ENCODE data around the gene MS4A4E. TPM values are rescaled to one million over a fixed set of nuclear protein-coding genes. Genes with fewer than 3 reads are reported as not detected.

Gene MS4A4E
- total RNA-seq, 2 donors from 2014 or later = 1.5 TPM; not detected in 1

- Histone ChIP-seq H3K9me3 (no peaks in the 10 kb centered on the region), H3K27me3 (replicated peaks; ENCODE audit: insufficient read depth) (no peaks in the 10 kb centered on the region), H3K36me3 (no peaks in the 10 kb centered on the region), H3K4me3 (no peak overlapping the region), H3K27ac (no peak overlapping the region), H3K4me1 (replicated peaks) (no peaks in the 10 kb centered on the region)
- 79% methylated on average over 4 of the region's 4 CpGs for WGBS
- intact Hi-C loops (cut with DNase I) = no loop called here
- DNase-seq (ENCODE audit: low spot score) = no peak
- TF ChIP-seq CTCF (IDR thresholded peaks at IDR 0.05) (no peak), POLR2AphosphoS5 (IDR thresholded peaks at IDR 0.05) (no peak), POLR2A (IDR thresholded peaks at IDR 0.05) (no peak)
Observed at GRCh38 chr11:60261014-60261413, 18.1 kb upstream of the MS4A4E start.

- 78% methylated on average over 4 of the region's 4 CpGs for WGBS
- TF ChIP-seq POLR2AphosphoS5 (IDR thresholded peaks at IDR 0.05) (no peak), CTCF (IDR thresholded peaks at IDR 0.05) (no peak), POLR2A (IDR thresholded peaks at IDR 0.05) (no peak)
- H3K27ac ChIP-seq = no peak overlapping the region
- H3K27me3 ChIP-seq (replicated peaks; ENCODE audit: insufficient read depth) = no peaks in the 10 kb centered on the region
- DNase-seq (ENCODE audit: low spot score) = no peak
- intact Hi-C loops (cut with DNase I) = no loop called here
- H3K4me3 ChIP-seq = no peak overlapping the region
- H3K4me1 ChIP-seq (replicated peaks) = no peaks in the 10 kb centered on the region
- H3K9me3 ChIP-seq = no peaks in the 10 kb centered on the region
- no peaks in the 10 kb centered on the region for H3K36me3 ChIP-seq
Observed at GRCh38 chr11:60257956-60258722, 15.2 kb upstream of the MS4A4E start.

GRCh38 chr11:60252213-60253108, 9.5 kb upstream of the MS4A4E start:
- 52% methylated on average over 2 of the region's 2 CpGs for WGBS

GRCh38 chr11:60251485-60252212, 8.7 kb upstream of the MS4A4E start:
- Histone ChIP-seq H3K36me3 (no peaks in the 10 kb centered on the region), H3K27ac (no peak overlapping the region), H3K4me1 (replicated peaks) (no peaks in the 10 kb centered on the region), H3K4me3 (no peak overlapping the region), H3K27me3 (replicated peaks; ENCODE audit: insufficient read depth) (no peaks in the 10 kb centered on the region), H3K9me3 (no peaks in the 10 kb centered on the region)
- WGBS = 44% methylated on average over 6 of the region's 6 CpGs
- no peak for TF ChIP-seq POLR2A (IDR thresholded peaks at IDR 0.05)
- no peak for TF ChIP-seq POLR2AphosphoS5 (IDR thresholded peaks at IDR 0.05)
- TF ChIP-seq CTCF (IDR thresholded peaks at IDR 0.05) = peak in 3 of 4 experiments; percentile 15 to 44 (median 33)
- intact Hi-C loops (cut with DNase I) = no loop called here
- DNase-seq (ENCODE audit: low spot score) = no peak

More at GRCh38 chr11:60252213-60253108, 9.5 kb upstream of the MS4A4E start:
- no peak for DNase-seq (ENCODE audit: low spot score)
- H3K4me3 ChIP-seq = no peak overlapping the region
- no peaks in the 10 kb centered on the region for H3K9me3 ChIP-seq
- no peak overlapping the region for H3K27ac ChIP-seq
- no peak for TF ChIP-seq POLR2A (IDR thresholded peaks at IDR 0.05)
- intact Hi-C loops (cut with DNase I) = no loop called here
- no peaks in the 10 kb centered on the region for H3K27me3 ChIP-seq (replicated peaks; ENCODE audit: insufficient read depth)
- H3K4me1 ChIP-seq (replicated peaks) = no peaks in the 10 kb centered on the region
- no peaks in the 10 kb centered on the region for H3K36me3 ChIP-seq

- intact Hi-C loops (cut with DNase I) = no loop called here
Observed at GRCh38 chr11:60241786-60242185, 1.2 kb downstream of the MS4A4E start.

More at GRCh38 chr11:60241786-60242185, 1.2 kb downstream of the MS4A4E start:
- no peak for TF ChIP-seq POLR2A (IDR thresholded peaks at IDR 0.05)
- no peak for TF ChIP-seq CTCF (IDR thresholded peaks at IDR 0.05)
- no peak for TF ChIP-seq POLR2AphosphoS5 (IDR thresholded peaks at IDR 0.05)
- WGBS = 80% methylated on average over 3 of the region's 3 CpGs
- H3K36me3 ChIP-seq = no peaks in the 10 kb centered on the region
- H3K27ac ChIP-seq = no peak overlapping the region
- H3K9me3 ChIP-seq = no peaks in the 10 kb centered on the region
- DNase-seq (ENCODE audit: low spot score) = no peak
- H3K4me3 ChIP-seq = no peak overlapping the region
- no peaks in the 10 kb centered on the region for H3K27me3 ChIP-seq (replicated peaks; ENCODE audit: insufficient read depth)
- H3K4me1 ChIP-seq (replicated peaks) = no peaks in the 10 kb centered on the region

All from prostate gland (tissue), 2 donors.